ENCODE measurements around the gene RNF121.

RNF121 gene

DNA sequence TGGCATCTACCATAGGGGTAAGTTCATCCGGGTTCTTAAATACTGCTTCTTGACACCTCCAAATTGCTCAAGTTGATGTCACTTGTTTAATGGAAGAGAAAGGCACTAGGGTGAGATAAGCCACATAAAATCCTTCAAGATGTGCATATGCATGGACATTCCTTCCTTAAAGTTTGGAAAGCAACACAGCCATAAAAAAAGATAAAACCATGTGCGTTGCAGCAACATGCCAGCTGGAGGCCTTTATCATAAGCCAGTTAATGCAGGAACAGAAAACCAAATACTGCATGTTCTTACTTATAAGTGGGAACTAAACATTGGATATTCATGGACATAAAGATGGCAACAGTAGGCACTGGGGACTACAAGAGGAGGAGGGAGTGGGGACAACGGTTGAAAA lies 61.9 kb downstream of the RNF121 start:
- DNase-seq (ENCODE audit: low read depth) = no peak

DNA sequence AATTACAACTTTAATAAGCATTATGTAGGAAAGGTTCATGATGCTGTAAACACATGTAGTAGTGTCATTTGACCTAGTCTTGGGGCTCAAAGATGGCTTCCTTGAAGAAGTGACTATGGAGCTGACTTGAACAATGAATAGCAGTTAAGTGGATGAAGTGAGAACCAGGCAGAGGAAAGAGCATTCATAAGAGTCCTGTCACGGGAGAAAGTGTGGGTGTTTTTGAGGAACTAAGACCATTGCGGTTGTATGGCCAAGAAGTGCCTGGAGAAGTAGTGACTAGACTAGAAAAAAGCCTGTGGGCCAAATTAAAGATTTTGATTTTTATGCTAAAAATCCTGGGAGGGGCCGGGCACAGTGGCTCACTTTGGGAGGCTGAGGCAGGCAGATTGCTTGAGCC lies 62.6 kb downstream of the RNF121 start:
- DNase-seq (ENCODE audit: low read depth) = no peak

DNA sequence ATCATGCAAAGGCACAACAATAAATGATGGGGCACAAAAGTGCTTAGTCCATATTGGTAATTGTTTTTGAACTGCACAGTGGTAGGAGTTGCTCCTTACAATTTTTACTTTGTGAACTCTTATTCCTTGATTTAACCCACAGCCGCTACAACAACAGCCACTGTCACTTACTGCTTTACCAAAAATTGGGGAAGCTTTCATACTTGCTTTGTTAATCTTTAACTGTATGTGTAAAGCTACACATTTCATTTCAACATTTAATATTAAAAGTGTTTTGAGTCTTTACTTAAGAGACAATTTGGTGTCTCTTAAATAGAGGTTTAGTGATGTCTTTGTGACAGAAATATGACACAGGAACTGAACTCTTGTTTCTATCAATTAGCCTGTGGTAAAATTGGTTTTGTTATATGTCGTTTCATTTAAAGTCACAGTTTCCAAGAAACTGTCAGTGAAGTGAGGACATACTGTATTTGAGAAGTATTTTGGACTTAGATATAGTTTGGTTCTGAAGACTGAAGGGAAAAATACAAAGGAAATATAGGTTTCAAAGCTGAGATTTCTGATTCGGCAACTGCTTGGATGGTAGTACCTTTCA lies 63.4 kb downstream of the RNF121 start:
- DNase-seq (ENCODE audit: low read depth) = no peak

DNA sequence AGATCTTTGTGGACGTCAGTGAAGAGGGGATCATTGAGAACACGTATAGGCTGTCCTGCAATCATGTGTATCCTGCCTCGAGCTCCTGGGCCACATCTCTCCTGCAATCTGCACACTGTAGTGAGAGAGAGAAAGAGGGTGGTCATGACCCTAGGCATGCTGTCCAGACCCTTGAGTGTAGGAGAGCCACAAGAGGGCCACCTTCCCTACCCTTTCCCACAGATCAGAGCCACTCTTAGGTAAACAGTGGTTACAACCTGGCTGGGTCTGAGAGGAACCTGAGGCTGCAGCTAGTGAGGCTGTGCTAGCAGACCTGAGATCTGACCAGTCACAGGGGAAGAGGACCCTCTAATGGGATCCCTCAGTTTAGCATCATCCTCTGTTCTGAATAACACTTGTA lies 65.9 kb downstream of the RNF121 start:
- DNase-seq (ENCODE audit: low read depth) = no peak

DNA sequence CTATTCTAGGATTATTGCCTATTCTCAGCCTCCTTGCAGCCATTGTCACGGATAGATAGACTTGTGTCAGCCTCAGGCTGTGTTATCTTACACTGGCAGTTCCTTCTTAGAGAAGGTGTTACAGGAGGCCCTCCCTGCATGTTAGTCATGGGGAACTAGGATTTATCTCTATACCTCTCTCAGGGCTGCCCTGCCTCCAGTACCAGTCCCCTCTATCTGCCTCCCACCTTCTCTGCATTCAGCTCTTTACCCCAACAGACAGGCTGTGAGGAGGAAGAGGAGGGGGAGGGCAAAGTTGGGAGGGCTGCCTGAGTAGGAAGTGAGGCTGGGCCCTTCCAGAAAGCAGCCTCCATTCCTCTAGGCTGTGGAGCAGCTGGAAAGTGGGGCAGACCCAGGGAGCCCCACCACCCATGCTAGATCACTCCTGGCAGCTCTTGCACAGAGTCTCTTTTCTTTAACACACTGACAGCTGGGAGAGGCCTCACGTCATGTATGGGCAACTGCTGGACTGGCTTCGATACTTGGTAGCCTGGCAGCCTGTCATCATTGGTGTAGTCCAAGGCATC lies 67.0 kb downstream of the RNF121 start:
- DNase-seq (ENCODE audit: low read depth) = no peak

DNA sequence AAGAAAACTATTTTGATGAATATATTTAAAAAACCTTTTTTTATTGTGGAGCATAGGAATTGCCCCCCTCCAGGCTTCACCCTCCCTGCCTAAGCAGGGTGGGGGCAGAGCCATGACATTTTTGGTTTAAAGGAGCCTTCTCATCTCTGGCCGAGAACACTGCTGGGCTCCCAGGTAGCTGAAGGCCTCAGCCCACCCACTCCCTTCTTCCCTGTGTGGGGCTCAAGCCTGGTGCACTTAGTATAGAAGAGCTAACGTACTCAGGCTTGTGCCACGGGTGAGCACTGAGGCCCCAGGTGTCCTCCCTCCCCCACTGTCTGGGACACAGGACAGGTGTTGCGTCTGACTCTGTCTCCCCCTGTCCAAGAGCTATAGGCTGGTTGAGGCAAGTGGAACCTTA lies 67.7 kb downstream of the RNF121 start:
- no peak for DNase-seq (ENCODE audit: low read depth)

DNA sequence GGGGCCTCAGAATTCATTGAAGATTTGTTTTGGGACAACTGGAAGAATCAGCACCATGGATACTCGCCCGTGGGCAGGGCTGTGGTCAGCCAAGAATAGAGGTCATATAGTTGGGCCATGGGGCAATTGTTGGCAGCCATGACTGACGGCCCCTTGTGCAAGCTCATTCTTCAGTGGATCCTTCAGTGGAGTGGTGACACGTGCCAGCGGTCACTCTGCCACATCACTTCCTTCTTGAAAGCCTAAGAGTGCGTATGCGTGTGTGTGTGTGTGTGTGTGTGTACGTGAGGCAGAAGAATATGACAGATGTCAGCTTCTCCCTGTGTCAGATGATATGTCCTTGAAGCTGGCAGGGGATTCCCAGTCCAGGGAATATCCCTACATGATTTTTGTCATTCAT lies 68.1 kb downstream of the RNF121 start:
- no peak for DNase-seq (ENCODE audit: low read depth)

DNA sequence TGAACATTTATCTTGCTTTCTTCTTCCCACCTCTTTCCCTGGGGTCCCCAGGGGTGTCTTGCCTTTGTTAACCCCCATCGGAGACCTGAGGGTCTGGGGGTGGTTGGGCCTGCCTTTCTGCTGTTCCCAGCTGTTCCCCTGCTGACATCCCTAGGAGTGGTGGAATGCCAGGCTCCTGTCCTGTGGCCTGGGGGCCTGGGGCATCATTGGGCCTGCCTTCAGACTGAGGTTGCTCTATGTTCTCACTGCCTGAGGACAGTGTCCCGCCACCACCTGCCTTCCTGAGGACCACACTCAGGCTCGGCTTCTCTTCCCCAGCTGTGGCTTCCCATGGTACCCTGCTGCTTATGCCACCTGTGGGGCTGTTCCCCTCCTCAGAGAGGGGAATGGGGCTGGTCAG lies 68.7 kb downstream of the RNF121 start:
- DNase-seq (ENCODE audit: low read depth) = no peak

DNA sequence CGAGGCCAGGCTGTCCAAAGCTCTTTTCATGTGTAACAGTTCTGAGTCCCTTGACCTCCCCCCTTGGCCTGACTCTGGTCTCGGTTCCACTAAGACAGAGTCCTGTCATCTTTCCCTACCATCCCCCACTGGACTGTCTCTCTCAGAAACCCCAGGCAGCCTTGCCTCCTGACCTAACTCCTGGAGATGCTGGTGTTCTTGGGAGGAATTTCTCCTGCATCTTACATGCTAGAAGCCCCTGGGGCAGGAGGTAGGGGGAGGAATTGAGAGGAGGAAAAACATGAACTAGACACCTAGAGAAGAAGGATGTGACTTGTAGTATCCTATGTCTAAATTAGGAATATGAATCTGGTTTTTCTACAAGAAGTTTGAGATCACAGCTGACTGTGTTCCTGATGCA lies 69.2 kb downstream of the RNF121 start:
- no peak for DNase-seq (ENCODE audit: low read depth)

DNA sequence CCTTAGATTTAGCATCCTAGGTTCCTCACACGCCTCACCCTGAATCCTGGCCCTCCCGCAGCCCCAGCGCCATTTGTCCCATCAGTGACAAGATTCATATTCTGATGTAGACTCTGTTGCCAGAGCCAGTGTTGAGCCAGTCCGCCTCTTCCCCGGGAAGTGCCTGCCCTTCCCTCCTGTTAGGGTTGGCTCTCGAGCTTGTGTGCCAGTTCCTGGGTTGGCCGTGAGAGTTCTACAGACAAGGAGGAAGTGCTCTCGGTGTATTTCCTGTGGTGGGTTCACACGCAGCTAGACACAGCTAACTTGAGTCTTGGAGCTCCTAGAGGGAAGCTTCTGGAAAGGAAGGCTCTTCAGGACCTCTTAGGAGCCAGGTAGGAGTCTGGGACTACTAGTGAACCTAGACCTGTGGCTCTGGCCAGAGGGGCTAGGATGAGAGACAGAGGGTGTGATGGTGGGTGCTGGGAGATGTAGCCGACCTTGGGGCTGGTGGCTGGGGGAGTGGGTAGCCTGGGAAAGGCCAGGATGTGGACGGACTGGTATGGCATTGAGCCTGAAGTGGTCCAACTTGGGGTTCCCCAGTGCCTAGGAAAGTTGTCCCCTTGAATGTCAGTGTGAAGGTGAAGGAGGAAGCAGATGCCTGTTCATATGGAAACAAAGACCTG lies 69.9 kb downstream of the RNF121 start, which contains the start of gene IL18BP:
Gene IL18BP, plus strand, starts transcription at position 261 of the 662 bp plus-strand sequence. CDS start 1,076 bp downstream, outside the sequence.
- no peak for DNase-seq (ENCODE audit: low read depth)

DNA sequence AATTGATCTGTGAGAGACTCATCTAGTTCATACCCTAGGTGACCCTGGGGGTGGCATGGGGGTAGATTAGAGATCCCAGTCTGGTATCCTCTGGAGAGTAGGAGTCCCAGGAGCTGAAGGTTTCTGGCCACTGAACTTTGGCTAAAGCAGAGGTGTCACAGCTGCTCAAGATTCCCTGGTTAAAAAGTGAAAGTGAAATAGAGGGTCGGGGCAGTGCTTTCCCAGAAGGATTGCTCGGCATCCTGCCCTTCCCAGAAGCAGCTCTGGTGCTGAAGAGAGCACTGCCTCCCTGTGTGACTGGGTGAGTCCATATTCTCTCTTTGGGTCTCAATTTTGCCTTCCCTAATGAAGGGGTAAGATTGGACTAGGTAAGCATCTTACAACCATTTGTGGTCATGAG lies 70.5 kb downstream of the RNF121 start:
- DNase-seq (ENCODE audit: low read depth) = peak; percentile 27

DNA sequence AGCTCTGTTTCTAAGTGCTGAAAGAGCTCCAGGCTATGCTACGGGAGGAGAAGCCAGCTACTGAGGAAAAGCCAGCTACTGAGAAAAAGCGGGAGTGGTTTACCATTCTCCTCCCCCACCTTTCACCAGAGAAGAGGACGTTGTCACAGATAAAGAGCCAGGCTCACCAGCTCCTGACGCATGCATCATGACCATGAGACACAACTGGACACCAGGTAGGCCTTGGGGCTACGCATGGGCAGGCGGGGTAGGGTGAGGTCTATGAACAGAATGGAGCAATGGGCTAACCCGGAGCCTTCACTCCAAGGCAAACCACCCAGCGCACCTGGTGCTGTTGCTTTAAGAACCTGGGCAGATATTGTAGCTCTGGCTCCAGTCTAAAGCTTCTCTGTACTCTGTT lies 71.0 kb downstream of the RNF121 start:
- DNase-seq (ENCODE audit: low read depth) = no peak

DNA sequence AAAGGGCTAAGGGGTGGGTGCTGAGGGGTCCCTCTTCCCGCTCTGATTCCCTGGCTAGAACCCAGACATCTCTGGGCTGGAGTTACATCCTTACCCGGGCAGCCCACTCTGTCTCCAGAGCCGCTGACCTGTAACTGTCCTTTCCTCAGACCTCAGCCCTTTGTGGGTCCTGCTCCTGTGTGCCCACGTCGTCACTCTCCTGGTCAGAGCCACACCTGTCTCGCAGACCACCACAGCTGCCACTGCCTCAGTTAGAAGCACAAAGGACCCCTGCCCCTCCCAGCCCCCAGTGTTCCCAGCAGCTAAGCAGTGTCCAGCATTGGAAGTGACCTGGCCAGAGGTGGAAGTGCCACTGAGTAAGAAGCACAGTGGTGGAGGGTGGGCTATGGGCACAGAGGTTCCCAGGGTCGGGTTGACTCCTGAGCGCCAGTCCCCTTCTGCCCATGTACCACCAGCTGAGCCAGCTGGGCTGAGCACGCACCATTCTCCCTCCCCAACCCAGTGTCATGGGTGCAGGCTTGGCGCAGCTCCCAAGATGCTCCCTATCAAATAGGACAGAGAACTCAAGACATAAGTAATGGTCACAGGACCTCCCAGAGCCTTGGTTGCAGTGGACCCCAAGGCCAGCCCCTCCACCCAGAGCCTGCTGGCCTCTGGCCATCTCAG lies 71.5 kb downstream of the RNF121 start:
- no peak for DNase-seq (ENCODE audit: low read depth)

DNA sequence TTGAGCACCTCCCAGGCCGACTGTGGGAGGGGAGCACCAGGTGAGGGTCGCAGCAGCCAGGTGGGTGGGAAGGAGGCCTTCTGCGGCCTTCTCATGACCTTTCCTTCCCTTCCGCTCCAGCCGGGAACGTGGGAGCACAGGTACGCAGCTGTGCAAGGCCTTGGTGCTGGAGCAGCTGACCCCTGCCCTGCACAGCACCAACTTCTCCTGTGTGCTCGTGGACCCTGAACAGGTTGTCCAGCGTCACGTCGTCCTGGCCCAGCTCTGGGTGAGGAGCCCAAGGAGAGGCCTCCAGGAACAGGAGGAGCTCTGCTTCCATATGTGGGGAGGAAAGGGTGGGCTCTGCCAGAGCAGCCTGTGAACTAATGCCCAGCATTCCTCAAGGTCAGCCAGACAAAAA lies 72.4 kb downstream of the RNF121 start:
- no peak for DNase-seq (ENCODE audit: low read depth)

DNA sequence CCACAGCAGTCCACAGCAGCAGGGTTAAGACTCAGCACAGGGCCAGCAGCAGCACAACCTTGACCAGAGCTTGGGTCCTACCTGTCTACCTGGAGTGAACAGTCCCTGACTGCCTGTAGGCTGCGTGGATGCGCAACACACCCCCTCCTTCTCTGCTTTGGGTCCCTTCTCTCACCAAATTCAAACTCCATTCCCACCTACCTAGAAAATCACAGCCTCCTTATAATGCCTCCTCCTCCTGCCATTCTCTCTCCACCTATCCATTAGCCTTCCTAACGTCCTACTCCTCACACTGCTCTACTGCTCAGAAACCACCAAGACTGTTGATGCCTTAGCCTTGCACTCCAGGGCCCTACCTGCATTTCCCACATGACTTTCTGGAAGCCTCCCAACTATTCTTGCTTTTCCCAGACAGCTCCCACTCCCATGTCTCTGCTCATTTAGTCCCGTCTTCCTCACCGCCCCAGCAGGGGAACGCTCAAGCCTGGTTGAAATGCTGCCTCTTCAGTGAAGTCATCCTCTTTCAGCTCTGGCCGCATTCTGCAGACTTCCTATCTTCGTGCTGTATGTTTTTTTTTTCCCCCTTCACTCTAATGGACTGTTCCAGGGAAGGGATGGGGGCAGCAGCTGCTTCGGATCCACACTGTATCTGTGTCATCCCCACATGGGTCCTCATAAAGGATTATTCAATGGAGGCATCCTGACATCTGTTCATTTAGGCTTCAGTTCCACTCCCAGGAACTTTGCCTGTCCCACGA lies 73.2 kb downstream of the RNF121 start:
- DNase-seq (ENCODE audit: low read depth) = no peak

DNA sequence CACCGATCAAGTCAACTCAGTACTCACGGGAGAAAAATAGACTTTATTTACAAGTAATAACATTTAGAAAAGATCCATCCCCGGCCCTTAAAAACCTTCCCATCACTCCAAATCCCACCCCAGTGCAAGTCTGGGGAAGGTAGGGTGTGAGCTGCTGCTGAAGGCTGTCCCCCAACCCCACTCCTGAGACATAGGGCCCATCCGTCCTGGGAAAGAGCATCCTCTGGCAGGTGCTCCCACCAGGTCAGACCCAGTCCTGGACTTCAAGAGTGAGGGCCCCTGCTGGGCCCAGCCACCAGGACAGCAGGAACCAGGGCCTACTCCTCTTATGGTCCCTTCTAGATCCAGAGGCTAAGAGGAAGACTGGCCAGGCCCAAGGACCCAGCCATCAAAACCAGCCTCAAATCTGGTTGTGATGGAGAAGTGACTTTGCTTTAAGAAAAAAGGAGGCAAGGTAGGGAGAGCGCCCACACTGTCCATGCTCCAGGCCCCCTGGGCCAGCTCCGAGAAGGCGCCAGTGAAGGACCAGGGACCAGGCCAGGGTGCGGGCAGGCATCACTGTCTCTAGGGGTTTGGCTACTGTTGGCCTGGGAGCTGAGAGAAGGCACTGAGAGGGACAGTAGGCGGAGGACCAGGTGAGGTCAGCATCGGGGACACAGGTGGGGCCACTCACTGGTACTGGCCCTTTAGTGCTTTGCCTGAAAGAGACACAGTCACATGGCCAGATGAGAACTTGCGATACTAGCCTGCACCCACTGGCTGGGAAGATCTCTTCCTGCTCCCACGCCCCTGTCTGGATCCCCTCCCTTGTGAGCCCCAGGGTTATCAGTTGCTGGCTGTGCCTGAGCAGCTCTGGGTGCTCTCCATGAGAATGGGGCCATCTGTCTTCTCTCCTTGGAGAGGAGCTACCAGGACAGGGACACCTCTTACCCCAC lies 74.3 kb downstream of the RNF121 start:
- no peak for DNase-seq (ENCODE audit: low read depth)

DNA sequence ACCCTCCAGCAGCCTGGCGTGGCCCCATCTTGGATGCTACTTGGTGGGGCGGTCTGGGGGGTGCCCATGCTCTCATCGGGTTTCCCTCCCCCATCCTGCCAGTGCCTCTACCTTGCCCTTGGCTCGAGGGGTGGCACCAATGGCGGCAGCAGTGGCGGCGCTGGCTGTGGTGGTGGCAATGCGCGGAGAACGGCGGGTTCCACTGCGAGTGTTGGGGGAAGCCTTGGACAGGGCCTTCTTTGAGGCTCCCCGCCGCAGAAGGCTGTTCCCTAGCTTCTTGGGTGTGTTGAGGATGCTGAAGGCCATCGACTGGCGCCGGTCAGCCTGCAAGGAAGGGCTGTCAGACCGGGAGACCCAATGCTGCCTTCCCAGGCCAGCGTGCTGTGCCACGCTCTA lies 74.9 kb downstream of the RNF121 start:
- no peak for DNase-seq (ENCODE audit: low read depth)

DNA sequence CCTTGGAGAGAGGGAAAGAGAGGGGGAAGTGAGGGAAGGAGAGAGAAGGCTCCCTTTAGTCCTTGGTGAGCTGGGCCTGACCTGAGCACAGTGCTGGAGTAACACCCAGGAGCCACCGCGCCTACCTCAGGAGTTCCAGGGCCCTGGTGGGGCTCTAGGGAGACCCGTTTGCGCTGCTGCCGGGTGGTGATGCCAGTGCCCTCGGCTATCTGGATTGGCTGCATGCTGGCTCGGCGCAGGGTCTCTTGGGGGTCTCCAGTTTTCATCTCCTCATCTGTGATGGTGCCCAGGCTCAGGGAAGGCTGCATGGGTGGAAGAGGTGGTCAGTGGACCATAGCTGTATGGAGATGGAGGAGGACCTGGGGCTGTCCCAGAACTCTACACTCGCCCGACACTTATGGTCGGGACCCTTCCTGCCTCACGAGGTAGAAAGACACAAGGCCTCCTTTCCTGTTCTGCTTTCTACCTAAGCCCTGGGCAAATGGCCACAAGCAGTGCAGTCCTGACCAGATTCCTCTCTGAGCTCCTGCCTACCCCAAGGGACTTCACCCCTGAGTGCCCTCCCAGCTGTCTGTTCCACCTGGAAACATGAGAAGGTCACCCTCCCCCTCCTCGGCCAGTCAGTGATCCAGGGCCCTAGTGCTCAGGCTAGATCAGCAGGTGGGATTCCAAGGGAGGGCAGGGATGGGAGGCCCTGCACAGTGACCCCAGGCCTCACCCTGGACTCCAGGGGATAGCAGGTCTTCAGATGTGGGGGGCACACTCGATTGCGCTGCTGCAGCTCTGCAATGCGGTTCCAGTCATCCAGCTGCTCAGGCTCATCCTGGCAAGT lies 75.9 kb downstream of the RNF121 start:
- DNase-seq (ENCODE audit: low read depth) = no peak

DNA sequence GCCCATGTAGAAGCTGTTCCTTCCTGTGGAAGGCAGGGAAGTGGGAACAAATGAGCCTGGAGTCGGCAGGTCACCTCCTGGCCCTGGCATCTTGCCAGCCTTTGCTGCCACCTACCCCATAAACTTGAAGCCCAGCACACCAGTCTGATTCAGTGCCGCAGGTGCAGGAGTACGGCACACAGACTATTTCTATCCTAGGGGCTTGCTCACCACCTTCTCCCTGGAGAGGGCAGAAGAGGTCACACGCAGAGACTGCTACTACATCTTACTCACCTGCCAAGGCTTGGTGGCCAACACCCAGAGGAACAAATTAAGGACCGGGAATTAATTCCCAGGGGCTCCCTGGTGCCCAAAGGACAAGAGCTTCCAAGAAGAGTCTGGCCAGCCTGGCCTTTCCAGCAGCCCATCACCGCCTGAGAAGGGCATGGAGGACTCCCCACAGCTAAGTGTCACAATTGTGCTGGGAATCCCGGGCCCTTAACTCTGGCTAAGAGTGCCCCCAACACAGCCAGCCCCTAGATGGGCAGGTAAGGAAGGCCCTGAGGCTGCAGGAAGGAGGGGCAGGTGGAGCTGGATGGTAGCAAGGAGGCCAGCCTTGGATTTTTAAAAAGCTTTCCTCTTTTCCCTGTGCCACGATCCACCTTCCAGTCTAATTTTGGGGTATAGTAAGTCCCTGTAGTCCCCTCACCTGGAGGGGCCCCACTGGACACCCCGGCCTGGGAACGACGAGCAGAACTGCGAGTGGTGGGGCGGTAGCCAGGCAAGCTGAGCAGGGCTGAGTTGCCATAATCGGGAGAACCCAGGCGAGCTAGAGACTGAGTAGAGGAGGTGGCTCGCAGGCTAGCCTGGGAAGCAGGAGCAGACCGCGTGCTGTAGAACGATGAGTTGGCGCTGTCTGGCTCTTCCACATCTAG lies 76.8 kb downstream of the RNF121 start:
- DNase-seq (ENCODE audit: low read depth) = no peak
